LHCN-M2 (cell line): ENCODE data around the gene LARP4B. TPM values are rescaled to one million over a fixed set of nuclear protein-coding genes. Genes with fewer than 3 reads are reported as not detected.

ENCODE experiments used
- DNase-seq: peaks from one replicate; pipeline ENCODE4 v3.0.0-alpha.2; 2012; ENCODE audit warnings: low read depth
- total RNA-seq: library from RNA; depleted of rRNA; stranded (reverse); fragments of >200 nt; gene quantifications from 2 replicates; pipeline ENCODE4 v1.2.3, GENCODE V29; 2014

The LARP4B gene
- total RNA-seq, 1 experiment from 2014 or later = 32.6 TPM

GRCh38 chr10:829241-829640 lies 102.3 kb downstream of the LARP4B start:
- no peak for DNase-seq

- no peak for DNase-seq
Measured at GRCh38 chr10:828191-828590, 103.3 kb downstream of the LARP4B start.

GRCh38 chr10:824946-825345 lies 106.6 kb downstream of the LARP4B start:
- DNase-seq = no peak

- DNase-seq = no peak
Measured at GRCh38 chr10:824497-824896, 107.0 kb downstream of the LARP4B start.

GRCh38 chr10:822661-823367 lies 108.7 kb downstream of the LARP4B start:
- DNase-seq = no peak

GRCh38 chr10:822197-822596 lies 109.3 kb downstream of the LARP4B start:
- DNase-seq = no peak

GRCh38 chr10:821322-821721 lies 110.2 kb downstream of the LARP4B start:
- peak; percentile 28 for DNase-seq

- no peak for DNase-seq
Measured at GRCh38 chr10:819816-820215, 111.7 kb downstream of the LARP4B start.

GRCh38 chr10:819326-819725 lies 112.2 kb downstream of the LARP4B start:
- DNase-seq = peak; percentile 52

GRCh38 chr10:818526-819220 lies 112.8 kb downstream of the LARP4B start:
- DNase-seq = no peak

GRCh38 chr10:818010-818409 lies 113.5 kb downstream of the LARP4B start:
- DNase-seq = peak; percentile 19

GRCh38 chr10:817371-817770 lies 114.1 kb downstream of the LARP4B start:
- DNase-seq = no peak

- no peak for DNase-seq
Measured at GRCh38 chr10:816958-817357, 114.5 kb downstream of the LARP4B start.

GRCh38 chr10:816091-816477 lies 115.4 kb downstream of the LARP4B start:
- no peak for DNase-seq

- no peak for DNase-seq
Measured at GRCh38 chr10:815338-816090, 116.0 kb downstream of the LARP4B start.

GRCh38 chr10:814536-815302 lies 116.8 kb downstream of the LARP4B start:
- DNase-seq = no peak

GRCh38 chr10:813286-813685 lies 118.2 kb downstream of the LARP4B start:
- DNase-seq = no peak

GRCh38 chr10:812787-813186 lies 118.7 kb downstream of the LARP4B start:
- DNase-seq = no peak

- DNase-seq = no peak
Measured at GRCh38 chr10:811379-812175, 119.9 kb downstream of the LARP4B start.

GRCh38 chr10:810351-810846 lies 121.1 kb downstream of the LARP4B start:
- peak; percentile 26 for DNase-seq
